Spleen (tissue), 11 donors: ENCODE data around the gene HOXC10. TPM values are rescaled to one million over a fixed set of nuclear protein-coding genes. Genes with fewer than 3 reads are reported as not detected.
A peak's percentile ranks its signal among the peaks of the same experiment; 100 is the strongest.

Source experiments
- DNase-seq: peaks from one replicate; pipeline ENCODE4 v3.0.0-alpha.2; 2020
- H3K27ac ChIP-seq, 8 donors: fragments of 200-600 bp; sonication (generic) in 7 of 8; 1 replicate in 4 of 8; 2 replicates in 4 of 8; pipeline versions ENCODE4 v1.5.0 to v1.8.0; 2016 to 2021; ENCODE audit warnings: inconsistent platforms in 4 of 8, mild to moderate bottlenecking in 4 of 8, moderate library complexity in 1 of 8
- H3K27me3 ChIP-seq, 7 donors: fragments of 200-600 bp; sonication (generic) in 6 of 7; replicated peaks in 1 of 7; 1 replicate in 4 of 7; 2 replicates in 3 of 7; pipeline versions ENCODE4 v1.5.0 to v1.8.0; 2016 to 2021; ENCODE audit warnings: inconsistent platforms in 3 of 7, mild to moderate bottlenecking in 1 of 7
- H3K36me3 ChIP-seq, 6 donors: fragments of 200-600 bp; sonication (generic) in 5 of 6; 1 replicate in 4 of 6; 2 replicates in 2 of 6; pipeline versions ENCODE4 v1.5.0 to v1.8.0; 2016 to 2021; ENCODE audit warnings: inconsistent platforms in 2 of 6
- H3K4me1 ChIP-seq, 6 donors: fragments of 200-600 bp; sonication (generic) in 5 of 6; 1 replicate in 3 of 6; 2 replicates in 3 of 6; pipeline versions ENCODE4 v1.5.0 to v1.8.0; 2016 to 2021; ENCODE audit warnings: inconsistent platforms in 3 of 6
- H3K4me3 ChIP-seq, 8 donors: fragments of 200-600 bp; sonication (generic) in 7 of 8; 1 replicate in 4 of 8; 2 replicates in 4 of 8; pipeline versions ENCODE4 v1.5.0 to v1.8.0; 2016 to 2021; ENCODE audit warnings: inconsistent platforms in 4 of 8, mild to moderate bottlenecking in 4 of 8, moderate library complexity in 2 of 8
- H3K9me3 ChIP-seq, 8 donors: fragments of 200-600 bp; sonication (generic) in 7 of 8; 1 replicate in 4 of 8; 2 replicates in 4 of 8; pipeline versions ENCODE4 v1.5.0 to v1.8.0; 2016 to 2021; ENCODE audit warnings: inconsistent platforms in 4 of 8
- CTCF ChIP-seq, 11 experiments: fragments of 200-600 bp in 7 of 11; fragments of 450-650 bp in 4 of 11; sonication (generic) in 4 of 11; IDR thresholded peaks in 8 of 11; conservative IDR thresholded peaks in 3 of 11; 1 replicate in 7 of 11; 2 replicates in 4 of 11; pipeline versions ENCODE4 v1.4.0 to v1.8.0; 2016 to 2021; ENCODE audit warnings: antibody characterized with exemption in 11 of 11, inconsistent platforms in 4 of 11, mild to moderate bottlenecking in 1 of 11
- POLR2A ChIP-seq, 3 donors: fragments of 450-650 bp; IDR thresholded peaks; one replicate each; pipeline ENCODE4 v1.5.1; 2017; ENCODE audit warnings: antibody characterized with exemption in 3 of 3, mild to moderate bottlenecking in 1 of 3
- POLR2AphosphoS5 ChIP-seq, 3 donors: sonication (generic); formaldehyde crosslinking; IDR thresholded peaks; one replicate each; pipeline ENCODE4 v1.5.1; 2017; ENCODE audit warnings: antibody characterized with exemption in 3 of 3
- WGBS, 5 donors: extraction: QIAGEN DNeasy Blood & Tissue Kit in 3 of 5; methylation state at CpG; one replicate each; pipeline versions ENCODE4 v1.1.5 to v1.1.7; 2013 to 2018; 5-methylcytosine and 5-hydroxymethylcytosine counted together
- intact Hi-C: fragments of 100-400 bp; cut with DNase I; formaldehyde crosslinking; loops from one replicate; pipeline ENCODE4 v1.15.0; 2023; ENCODE audit warnings: low total_unique reads
- polyA plus RNA-seq, 3 donors: library from polyadenylated mRNA; stranded (reverse); fragments of 200-250 nt; gene quantifications; one replicate each; pipeline ENCODE4 v1.2.1, GENCODE V29; 2013
- total RNA-seq, 7 donors: library from RNA; depleted of rRNA in 3 of 7; stranded (reverse); fragments of >200 nt in 3 of 7; fragmentation: NEBNext Ultra II Directional in 4 of 7; extraction: Animal tissue kit (Norgen Biotek cat#: 25700) in 4 of 7; gene quantifications; one replicate each; pipeline versions ENCODE4 v1.1.0 to v1.2.1, GENCODE V29; 2016 to 2021
- donor health status: healthy with polysubstance abuse.
- donor health status: DM: no; HTN: no; CAD: no; lungs with moderate emphysema.
- donor health status: DM: no; HTN: no; CAD: no.
- donor health status: Bipolar disorder and iron deficiency.
- donor health status: healthy.
- donor health status: DM: no; HTN: no; CAD: no.
- donor health status: DM: yes; HTN: yes; CAD: no.

Gene HOXC10
- total and polyA plus RNA-seq, 10 donors, result not detected

GRCh38 chr12:54017027-54017788 lies 32.3 kb downstream of the HOXC10 start:
- WGBS, 5 donors, result 3 to 4% (median 4%) methylated on average over 24 of the region's 24 CpGs
- H3K36me3 ChIP-seq, result no peaks in the 10 kb centered on the region
- H3K9me3 ChIP-seq, result no peaks in the 10 kb centered on the region
- peak overlapping the region; percentile 20 to 71 (median 32) for H3K4me3 ChIP-seq
- peak overlapping the region in 3 of 8 donors; percentile 33 to 58 (median 44) for H3K27ac ChIP-seq
- H3K27me3 ChIP-seq, result peaks cover 9 to 100% (median 89%) of the 10 kb centered on the region in 7 donors
- peaks cover 7 to 52% (median 39%) of the 10 kb centered on the region in 6 donors for H3K4me1 ChIP-seq
- intact Hi-C loops, result no loop called here
- no peak for DNase-seq
- TF ChIP-seq POLR2AphosphoS5 (IDR thresholded peaks at IDR 0.05) (no peak), POLR2A (IDR thresholded peaks at IDR 0.05) (no peak), CTCF (IDR thresholded peaks at IDR 0.05 in 8 of 11, conservative IDR thresholded peaks at IDR 0.05 in 3 of 11) (no peak)

- intact Hi-C loops, result no loop called here
- peak; percentile 93 for DNase-seq
- Histone ChIP-seq H3K4me3 (peak overlapping the region; percentile 20 to 71 (median 32)), H3K9me3 (no peaks in the 10 kb centered on the region), H3K36me3 (no peaks in the 10 kb centered on the region), H3K4me1 (peaks cover 7 to 52% (median 39%) of the 10 kb centered on the region in 6 donors), H3K27ac (peak overlapping the region in 4 of 8 donors; percentile 10 to 58 (median 38)), H3K27me3 (peaks cover 8 to 100% (median 84%) of the 10 kb centered on the region in 7 donors)
- WGBS, 5 donors, result 1 to 4% (median 3%) methylated on average over 21 to 34 of the region's 34 CpGs
- peak; percentile 40 to 78 (median 74) for TF ChIP-seq POLR2AphosphoS5 (IDR thresholded peaks at IDR 0.05)
- TF ChIP-seq CTCF (IDR thresholded peaks at IDR 0.05 in 8 of 11, conservative IDR thresholded peaks at IDR 0.05 in 3 of 11), result no peak
Measured at GRCh38 chr12:54017878-54018467, 33.0 kb downstream of the HOXC10 start.

GRCh38 chr12:54018468-54018984 lies 33.6 kb downstream of the HOXC10 start:
- no peak for DNase-seq
- Histone ChIP-seq H3K4me3 (peak overlapping the region in 5 of 8 donors; percentile 30 to 71 (median 36)), H3K9me3 (no peaks in the 10 kb centered on the region), H3K36me3 (no peaks in the 10 kb centered on the region), H3K4me1 (peaks cover 7 to 52% (median 39%) of the 10 kb centered on the region in 6 donors), H3K27ac (peak overlapping the region in 2 of 8 donors; percentile 33 to 44), H3K27me3 (peaks cover 9 to 100% (median 83%) of the 10 kb centered on the region in 7 donors)
- no peak for TF ChIP-seq POLR2A (IDR thresholded peaks at IDR 0.05)
- TF ChIP-seq POLR2AphosphoS5 (IDR thresholded peaks at IDR 0.05), result no peak
- TF ChIP-seq CTCF (IDR thresholded peaks at IDR 0.05 in 8 of 11, conservative IDR thresholded peaks at IDR 0.05 in 3 of 11), result no peak
- intact Hi-C loops, result no loop called here
- 20 to 32% (median 25%) methylated on average over 22 to 29 of the region's 29 CpGs for WGBS, 5 donors
